T-helper 2 cell (primary cell): ENCODE measurements around the gene FAM228A.

ENCODE experiments used
- DNase-seq, 5 experiments: peaks; one replicate each; pipeline versions ENCODE4 v3.0.0 to v3.0.0-alpha.2; 2012 to 2022

The FAM228A gene

DNA sequence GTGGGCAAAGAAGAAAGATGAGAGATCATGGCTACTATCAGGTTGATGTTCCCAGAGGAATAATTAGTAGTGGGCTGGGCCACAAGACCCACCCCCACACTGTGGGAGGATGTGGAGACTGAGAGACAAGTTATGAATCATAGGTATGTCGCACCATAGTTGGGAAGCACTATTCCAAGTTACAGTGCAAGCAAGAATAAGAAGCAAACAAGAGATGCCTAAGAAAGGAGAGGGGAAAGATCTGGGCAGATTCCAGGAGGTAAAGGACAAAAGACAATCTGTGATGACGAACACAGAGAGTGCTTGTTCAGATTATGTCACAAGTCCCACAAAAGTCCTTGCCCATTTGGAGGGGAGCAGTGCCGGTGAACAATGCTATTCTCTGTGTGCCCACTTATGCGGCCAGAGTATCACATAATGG lies 56.6 kb downstream of the FAM228A start:
- DNase-seq: no peak

DNA sequence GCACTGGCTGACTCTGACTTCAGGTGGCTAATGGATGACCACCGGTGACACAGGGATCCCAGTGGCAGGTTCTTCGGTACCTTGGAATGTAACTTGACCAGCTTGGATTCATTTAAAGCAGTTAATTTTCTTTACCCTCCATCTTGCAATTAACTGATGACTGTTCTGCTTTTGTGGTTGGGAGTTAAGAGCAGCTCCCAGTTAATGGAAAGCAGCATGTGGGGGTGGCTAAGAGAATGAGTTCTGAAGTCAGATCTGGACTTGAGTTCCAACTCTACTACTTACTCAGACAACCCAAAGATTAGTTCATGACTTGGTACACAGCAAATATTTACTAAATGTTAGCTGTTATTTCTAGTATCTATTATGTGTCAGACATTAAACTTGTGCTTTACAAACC lies 58.5 kb downstream of the FAM228A start:
- no peak for DNase-seq

DNA sequence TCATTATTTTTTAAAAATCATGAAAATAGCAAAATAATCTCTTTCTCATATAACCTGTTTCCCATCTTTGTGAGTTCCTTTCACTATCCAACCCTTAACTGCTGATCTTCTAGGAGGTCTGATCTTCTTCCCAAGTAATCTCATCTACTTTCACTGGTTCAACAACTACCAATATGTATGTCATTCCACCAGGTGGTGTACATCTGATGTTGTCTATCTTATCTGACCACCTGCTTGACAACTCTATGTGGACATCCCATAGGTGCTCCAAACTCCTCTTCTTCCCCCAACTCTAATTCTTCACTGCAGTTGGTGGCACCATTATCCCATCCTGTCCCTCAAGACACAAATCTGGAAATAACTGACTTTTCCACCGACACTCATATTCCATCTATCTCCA lies 62.5 kb downstream of the FAM228A start:
- no peak for DNase-seq

DNA sequence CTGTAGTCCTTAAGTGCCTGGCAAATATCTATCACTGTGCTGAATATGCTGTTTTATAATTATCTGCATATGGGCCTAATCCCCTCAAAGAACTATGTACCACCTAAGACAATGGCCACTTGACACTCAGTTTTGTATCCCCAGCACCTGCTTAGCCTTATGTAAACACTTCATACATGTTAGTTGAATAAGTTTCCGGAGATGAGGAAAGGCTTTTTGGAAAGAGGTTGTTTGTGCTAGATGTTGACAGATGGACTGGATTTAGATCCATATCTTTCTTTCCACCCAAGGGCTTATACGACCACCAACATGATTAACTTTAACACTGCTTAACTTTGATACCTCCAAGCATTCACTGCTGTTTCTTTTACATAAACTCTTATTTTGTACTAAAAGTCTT lies 63.3 kb downstream of the FAM228A start:
- no peak for DNase-seq

DNA sequence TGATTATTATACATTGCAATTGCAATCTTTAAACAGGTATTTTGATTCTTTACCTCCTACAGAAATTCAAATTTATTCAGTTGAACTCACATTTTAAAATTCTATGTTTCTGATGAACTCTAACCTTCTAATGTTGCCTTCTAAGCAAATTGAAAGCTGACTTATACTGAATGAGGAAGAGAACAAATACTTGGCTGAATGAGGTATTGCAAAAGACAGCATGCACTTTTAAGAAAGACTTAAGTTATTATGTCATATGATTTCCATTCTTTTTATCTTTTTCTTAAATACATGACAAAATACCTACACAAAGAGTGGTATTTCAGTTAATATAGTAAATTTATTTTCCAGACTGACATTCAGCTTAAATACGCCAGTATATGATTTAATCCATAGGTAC lies 64.7 kb downstream of the FAM228A start:
- no peak for DNase-seq
